K562 (cell line): Measurements from ENCODE around the gene SLBP. TPM values are rescaled to one million over a fixed set of nuclear protein-coding genes. Genes with fewer than 3 reads are reported as not detected.

Experiments
- ATAC-seq: fragments of 200-7000 bp; cut with Tn5 transposase; 3 replicates; pipeline ENCODE4 v1.9.1; 2020; ENCODE audit warnings: moderate library complexity
- BruUV-seq: library from RNA; stranded (reverse); fragments of 400-500 nt; replicated peaks from 2 replicates; lab custom pipeline; 2021; lab: Mats Ljungman, UMichigan
- CTCF ChIA-PET: fragments of 300-600 bp; formaldehyde crosslinking; extraction: SDS; loops from one replicate; lab custom pipeline; 2021; ENCODE audit warnings: low intra/inter-chr PET ratio; lab: Yijun Ruan, JAX
- POLR2A ChIA-PET: fragments of 300-600, 350-650 bp; sonication (Branson Sonifier 250); formaldehyde crosslinking; extraction: SDS; loops from one replicate; lab custom pipeline; 2021; ENCODE audit warnings: antibody characterized with exemption, inconsistent platforms; lab: Yijun Ruan, JAX
- DNase-seq, 4 experiments: peaks; one replicate each; pipeline versions ENCODE4 v3.0.0 to v3.0.0-alpha.2; 2011 to 2018; ENCODE audit warnings: low spot score in 3 of 4, mixed read lengths in 3 of 4; ENCODE audit errors: extremely low read depth in 1 of 4
- FAIRE-seq: peaks from 2 replicates; lab custom pipeline; 2011; peaks lifted over from hg19 to GRCh38; lab: Jason Lieb, UNC
- H2AFZ ChIP-seq: 2 replicates; pipeline ENCODE4 v1.6.0; 2011; ENCODE audit warnings: low read depth, low read length, control low read depth, inconsistent platforms
- H3K27ac ChIP-seq: fragments of 200-600 bp; 3 replicates; pipeline ENCODE4 v1.8.0; 2011; ENCODE audit warnings: low read depth, mild to moderate bottlenecking, control low read depth, inconsistent platforms, low read length, moderate library complexity, mixed read lengths; ENCODE audit errors: extremely low read depth
- H3K27me3 ChIP-seq, 2 experiments: fragments of 300-600 bp in 1 of 2; 2 replicates in 1 of 2; 3 replicates in 1 of 2; pipeline versions ENCODE4 v1.6.0 to v1.8.0; 2011; ENCODE audit warnings: inconsistent platforms in 2 of 2, low read length in 2 of 2, mild to moderate bottlenecking in 1 of 2, mixed read lengths in 1 of 2, moderate library complexity in 1 of 2; ENCODE audit not compliant: control insufficient read depth in 2 of 2, insufficient read depth in 2 of 2
- H3K36me3 ChIP-seq: fragments of 300-600 bp; 3 replicates; pipeline ENCODE4 v1.8.0; 2011; ENCODE audit warnings: mild to moderate bottlenecking, low read length, inconsistent platforms; ENCODE audit not compliant: control insufficient read depth, insufficient read depth
- H3K4me1 ChIP-seq, 2 experiments: fragments of 200-600 bp in 1 of 2; replicated peaks in 1 of 2; 2 replicates in 1 of 2; 3 replicates in 1 of 2; pipeline versions ENCODE4 v1.5.1 to v1.8.0; 2011; ENCODE audit warnings: inconsistent platforms in 2 of 2, low read length in 2 of 2, mild to moderate bottlenecking in 1 of 2, mixed read lengths in 1 of 2, moderate library complexity in 1 of 2; ENCODE audit not compliant: control insufficient read depth in 2 of 2, insufficient read depth in 2 of 2
- H3K4me2 ChIP-seq: 2 replicates; pipeline ENCODE4 v1.6.1; 2011; ENCODE audit warnings: low read length, control low read depth, inconsistent platforms, mixed read lengths; ENCODE audit not compliant: insufficient read depth
- H3K4me3 ChIP-seq: fragments of 200-600 bp; sonication (generic), shearing (Covaris generic); 2 replicates; pipeline ENCODE4 v1.5.1; 2016; ENCODE audit warnings: control low read depth, inconsistent platforms
- H3K79me2 ChIP-seq: fragments of 200-600 bp; 3 replicates; pipeline ENCODE4 v1.8.0; 2011; ENCODE audit warnings: low read length, inconsistent platforms; ENCODE audit not compliant: control insufficient read depth, insufficient read depth
- H3K9ac ChIP-seq, 2 experiments: 2 replicates each; pipeline versions ENCODE4 v1.6.0 to v1.6.1; 2011; ENCODE audit warnings: low read depth in 2 of 2, low read length in 2 of 2, control low read depth in 1 of 2, inconsistent platforms in 1 of 2, mild to moderate bottlenecking in 1 of 2, mixed read lengths in 1 of 2; ENCODE audit not compliant: insufficient read depth in 1 of 2
- H3K9me1 ChIP-seq: one replicate; pipeline ENCODE4 v1.6.0; 2011; ENCODE audit warnings: inconsistent platforms, mild to moderate bottlenecking, low read length, moderate library complexity; ENCODE audit not compliant: control insufficient read depth, insufficient read depth
- H3K9me3 ChIP-seq: replicated peaks from 2 replicates; pipeline ENCODE4 v1.5.1; 2011; ENCODE audit warnings: low read depth, low read length, inconsistent platforms; ENCODE audit not compliant: control insufficient read depth, insufficient read depth
- H4K20me1 ChIP-seq: replicated peaks from 2 replicates; pipeline ENCODE4 v1.6.1; 2011; ENCODE audit warnings: low read length, inconsistent platforms, mixed read lengths; ENCODE audit not compliant: control insufficient read depth, insufficient read depth
- MYBL2 ChIP-seq, 2 experiments: fragments of 450-650 bp in 1 of 2; sonication (generic) in 1 of 2; formaldehyde crosslinking in 1 of 2; IDR thresholded peaks; 2 replicates each; pipeline versions ENCODE4 v1.6.1 to v1.8.1; 2017 to 2022; ENCODE audit warnings: borderline replicate concordance in 1 of 2, inconsistent platforms in 1 of 2, low read depth in 1 of 2, mild to moderate bottlenecking in 1 of 2, missing genetic modification reagents in 1 of 2, moderate library complexity in 1 of 2
- POLR2A ChIP-seq: fragments of 450-650 bp; conservative IDR thresholded peaks from 2 replicates; pipeline ENCODE4 v1.6.1; 2016
- POLR2AphosphoS2 ChIP-seq: IDR thresholded peaks from 2 replicates; pipeline ENCODE4 v1.6.1; 2012; ENCODE audit warnings: low read length, improper control_type of control experiment
- STAG1 ChIP-seq: sonication (generic); formaldehyde crosslinking; IDR thresholded peaks from 2 replicates; pipeline ENCODE4 v1.5.0; 2020; ENCODE audit warnings: missing genetic modification reagents, borderline replicate concordance
- TAF15 ChIP-seq: fragments of 200-400 bp; formaldehyde crosslinking; IDR thresholded peaks from 2 replicates; pipeline ENCODE4 v1.6.1; 2017; ENCODE audit warnings: mild to moderate bottlenecking, low read depth, low read length, moderate library complexity
- WGBS: fragments of 100-300 bp; shearing (Covaris generic); methylation state at CpG from one replicate; pipeline ENCODE4 v1.1.6; 2016; ENCODE audit warnings: low coverage, mixed read lengths; ENCODE audit not compliant: insufficient coverage; ENCODE audit errors: missing lambda C conversion rate; 5-methylcytosine and 5-hydroxymethylcytosine counted together
- in situ Hi-C: fragments of 300-500 bp; cut with MboI; formaldehyde crosslinking; loops from 4 replicates; pipeline ENCODE4 v1.15.0; 2018; ENCODE audit warnings: inconsistent platforms, mixed read lengths
- intact Hi-C: fragments of 100-400 bp; cut with micrococcal nuclease; formaldehyde crosslinking; loops from 2 replicates; pipeline ENCODE4 v1.14.2; 2022
- polyA plus RNA-seq, 8 experiments: library from polyadenylated mRNA; depleted of rRNA in 4 of 8; stranded (reverse) in 5 of 8; unstranded in 3 of 8; fragments of >200 nt; fragmentation: Nextera tagmentation in 2 of 8; fragmentation: Illumina TruSeq in 1 of 8; extraction: Ambion mirVana in 2 of 8; extraction: Trizol in 1 of 8; gene quantifications; 2 replicates each; pipeline versions ENCODE4 v1.2.1 to v1.2.3, GENCODE V29; 2011 to 2014; ENCODE audit warnings: inconsistent platforms in 1 of 8, missing spikeins in 1 of 8
- total RNA-seq, 7 experiments: library from RNA; depleted of rRNA in 6 of 7; stranded (reverse); fragments of >200 nt in 6 of 7; fragmentation: Illumina TruSeq in 2 of 7; extraction: Trizol in 2 of 7; gene quantifications; 2 replicates each; pipeline versions ENCODE4 v1.2.1 to v1.2.3, GENCODE V29; 2011 to 2021; ENCODE audit warnings: low replicate concordance in 1 of 7
- TF ChIP-seq, protein P1 (sequence below): fragments of 450-650 bp; IDR thresholded peaks from 2 replicates; pipeline ENCODE4 v1.6.1; 2016; ENCODE audit warnings: missing biosample characterization, missing genetic modification characterization

The SLBP gene
- total and polyA plus RNA-seq, 9 of the 15 experiments (the other 6 are each of a cell fraction or from before 2014, with no cell fraction given), result 49.4 to 221 (median 162) TPM

DNA sequence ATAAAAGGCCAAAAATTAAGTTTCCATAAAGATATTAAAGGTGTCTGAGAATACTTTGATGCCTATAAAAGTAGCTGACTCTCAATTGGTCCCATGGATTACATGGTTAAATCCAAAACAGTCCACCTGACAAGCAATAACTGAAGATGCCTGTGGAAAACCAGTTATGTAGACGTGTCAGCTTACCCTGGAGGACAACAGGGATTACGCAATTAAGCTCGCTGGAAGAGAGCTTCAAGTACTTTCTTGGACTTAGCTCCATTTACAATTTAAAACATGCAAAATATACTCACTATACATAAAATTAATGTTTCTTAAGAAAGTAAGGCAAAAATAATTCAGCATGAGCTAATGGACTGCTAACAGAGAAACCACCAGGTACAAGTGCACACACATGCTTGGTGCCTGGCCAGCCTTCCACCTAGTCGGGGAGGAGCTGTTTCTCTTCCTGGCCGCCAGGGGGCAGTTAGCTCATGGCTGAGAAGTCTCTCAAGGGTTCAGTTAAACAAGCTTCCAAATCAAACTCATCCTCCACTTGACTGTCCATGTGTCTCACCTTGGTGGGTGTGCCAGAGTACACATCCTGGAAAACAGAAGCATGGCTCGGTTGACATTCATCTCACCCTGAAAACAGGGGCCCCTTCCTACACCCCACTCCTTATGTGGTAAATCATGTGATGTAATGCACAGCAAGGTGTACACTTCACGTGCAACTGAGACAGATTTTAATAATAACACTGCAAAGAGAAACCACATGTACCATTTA, 18.8 kb downstream of the SLBP start (continued):
- TF ChIP-seq MYBL2 (IDR thresholded peaks at IDR 0.05; ENCODE audit: low read depth) (peak; percentile 38; the same call in 1 of the 2 replicates), MYBL2 (CRISPR knock-in tag; IDR thresholded peaks at IDR 0.05; ENCODE audit: borderline replicate concordance) (no peak), STAG1 (CRISPR knock-in tag) (no peak)
- TF ChIP-seq, protein P1, sequence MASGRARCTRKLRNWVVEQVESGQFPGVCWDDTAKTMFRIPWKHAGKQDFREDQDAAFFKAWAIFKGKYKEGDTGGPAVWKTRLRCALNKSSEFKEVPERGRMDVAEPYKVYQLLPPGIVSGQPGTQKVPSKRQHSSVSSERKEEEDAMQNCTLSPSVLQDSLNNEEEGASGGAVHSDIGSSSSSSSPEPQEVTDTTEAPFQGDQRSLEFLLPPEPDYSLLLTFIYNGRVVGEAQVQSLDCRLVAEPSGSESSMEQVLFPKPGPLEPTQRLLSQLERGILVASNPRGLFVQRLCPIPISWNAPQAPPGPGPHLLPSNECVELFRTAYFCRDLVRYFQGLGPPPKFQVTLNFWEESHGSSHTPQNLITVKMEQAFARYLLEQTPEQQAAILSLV, result peak; percentile 73; the same call in 1 of the 2 replicates

- peaks cover 64% of the 10 kb centered on the region for H3K36me3 ChIP-seq
- H3K9me3 ChIP-seq, result no peaks in the 10 kb centered on the region
- TF ChIP-seq POLR2AphosphoS2 (0 out of 2 replicates have a peak, but pooled peaks have one; percentile 49), POLR2A (peak; percentile 47; the same call in 1 of the 2 replicates), TAF15 (no peak)
- no peak overlapping the region for H3K4me3 ChIP-seq
- in situ Hi-C loops, result no loop called here
- H3K27me3 ChIP-seq, result no peaks in the 10 kb centered on the region
- peaks cover 7% of the 10 kb centered on the region; the same call in 1 of the 2 replicates for H4K20me1 ChIP-seq
- ATAC-seq (no peak), DNase-seq (no peak), FAIRE-seq (no peak)
- no peak overlapping the region for H2AFZ ChIP-seq
- H3K4me2 ChIP-seq, result no peak overlapping the region
- CTCF ChIA-PET, result interaction anchor here (3.3 kb wide), 1 partner anchor 34 kb away, joined by 20 read pairs; no protein-coding TSS in a partner anchor
- H3K9me1 ChIP-seq, result no peaks in the 10 kb centered on the region
- 88% methylated on average over 9 of the region's 9 CpGs for WGBS
- BruUV-seq, result no TSS peak
- no peak overlapping the region for H3K9ac ChIP-seq
- 0 out of 5 replicates have a peak, but pooled peaks cover 0 to 4% of the 10 kb centered on the region in 2 experiments for H3K4me1 ChIP-seq
- H3K27ac ChIP-seq, result no peak overlapping the region
- H3K79me2 ChIP-seq, result no peaks in the 10 kb centered on the region
- intact Hi-C loops, result no loop called here
- POLR2A ChIA-PET, result interaction anchor here (0.7 to 1.6 kb wide), 4 partner anchors 14 to 25 kb away, joined by 3 to 7 read pairs (median 4); partner anchors contain the start of gene SLBP
Measured at GRCh38 chr4:1691737-1692373, 20.3 kb downstream of the SLBP start.
